ENCODE measurements around the gene HORMAD2.
A peak's percentile ranks its signal among the peaks of the same experiment; 100 is the strongest.

The HORMAD2 gene

DNA sequence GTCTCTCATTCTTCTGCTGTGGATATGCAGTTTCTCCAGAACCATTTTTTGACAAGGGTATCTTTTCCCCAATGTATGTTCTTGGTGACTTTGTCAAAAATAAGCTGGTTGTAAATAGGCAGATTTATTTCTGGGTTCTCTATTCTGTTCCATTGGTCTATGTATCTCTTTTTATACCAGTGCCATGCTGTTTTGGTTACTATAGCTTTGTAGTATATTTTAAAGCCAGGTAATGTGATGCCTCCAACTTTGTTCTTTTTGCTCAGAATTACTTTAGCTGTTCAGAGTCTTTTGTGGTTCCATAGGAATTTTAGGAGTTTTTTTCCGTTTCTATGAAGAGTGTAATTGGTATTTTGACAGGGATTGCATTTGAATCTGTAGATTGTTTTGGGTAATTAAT lies 12.4 kb downstream of the HORMAD2 start:
- in situ Hi-C loops (cut with MboI; ENCODE audit: low pct_unique_long_range_greater_than_20kb, low sequenced_read_pairs), result no loop called here
- DNase-seq, result no peak

DNA sequence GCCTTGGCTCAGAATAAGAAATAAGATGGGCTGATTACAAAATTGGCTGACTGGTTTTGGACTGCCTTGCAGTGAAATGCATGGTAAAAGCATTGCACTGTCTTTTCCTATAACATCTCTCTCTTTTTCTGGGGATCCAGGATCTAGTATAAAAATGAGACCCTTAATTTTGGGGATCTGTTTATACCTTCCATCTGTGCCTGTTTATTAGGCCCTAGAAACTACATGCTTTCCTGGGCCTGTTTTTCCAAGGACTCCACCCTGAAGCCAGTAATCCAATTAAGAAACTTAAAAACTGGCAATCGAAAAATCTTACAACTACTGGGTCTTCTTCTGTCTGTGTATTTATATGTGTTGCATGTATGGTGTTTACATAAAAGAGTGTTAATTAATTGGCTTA lies 14.5 kb downstream of the HORMAD2 start:
- DNase-seq, result no peak
- in situ Hi-C loops (cut with MboI; ENCODE audit: low pct_unique_long_range_greater_than_20kb, low sequenced_read_pairs), result no loop called here

GRCh38 chr22:30097861-30098260 lies 17.6 kb downstream of the HORMAD2 start:
- DNase-seq, result no peak
- in situ Hi-C loops (cut with MboI; ENCODE audit: low pct_unique_long_range_greater_than_20kb, low sequenced_read_pairs), result no loop called here

DNA sequence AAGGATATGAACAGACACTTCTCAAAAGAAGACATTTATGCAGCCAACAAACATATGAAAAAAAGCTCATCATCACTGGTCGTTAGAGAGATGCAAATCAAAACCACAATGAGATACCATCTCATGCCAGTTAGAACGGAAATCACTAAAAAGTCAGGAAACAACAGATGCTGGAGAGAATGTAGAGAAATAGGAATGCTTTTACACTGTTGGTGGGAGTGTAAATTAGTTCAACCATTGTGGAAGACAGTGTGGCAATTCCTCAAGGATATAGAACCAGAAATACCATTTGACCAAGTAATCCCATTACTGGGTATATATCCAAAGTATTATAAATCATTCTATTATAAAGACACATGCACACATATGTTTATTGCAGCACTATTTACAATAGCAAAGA lies 20.5 kb downstream of the HORMAD2 start:
- in situ Hi-C loops (cut with MboI; ENCODE audit: low pct_unique_long_range_greater_than_20kb, low sequenced_read_pairs), result loop anchor here (25.0 kb wide), 1 partner anchor 287 kb away; the partner anchor contains the start of genes RNF215 and SEC14L2
- DNase-seq, result peak; percentile 32

- peak; percentile 31 for DNase-seq
- in situ Hi-C loops (cut with MboI; ENCODE audit: low pct_unique_long_range_greater_than_20kb, low sequenced_read_pairs), result loop anchor here (25.0 kb wide), 1 partner anchor 283 kb away; the partner anchor contains the start of genes RNF215 and SEC14L2
Measured at GRCh38 chr22:30104501-30105156, 24.4 kb downstream of the HORMAD2 start.

DNA sequence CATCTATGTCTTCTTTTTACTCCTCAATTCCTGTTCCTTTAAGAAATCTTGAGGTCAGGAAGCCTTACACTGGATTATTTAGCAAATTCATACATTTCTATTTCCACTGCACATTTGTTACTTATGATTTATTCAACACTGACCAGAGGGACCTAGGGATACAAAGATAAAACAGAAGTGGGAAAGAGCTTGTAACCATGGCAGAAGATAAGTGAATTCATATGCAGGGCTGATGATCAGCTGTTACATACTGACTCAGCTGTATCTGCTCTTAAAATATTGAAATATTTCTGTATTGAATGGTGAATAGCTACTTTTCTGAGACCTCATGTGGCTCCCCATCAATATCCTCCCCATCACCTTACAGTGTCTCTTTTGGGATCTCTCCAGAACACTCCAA lies 25.2 kb downstream of the HORMAD2 start:
- no peak for DNase-seq
- in situ Hi-C loops (cut with MboI; ENCODE audit: low pct_unique_long_range_greater_than_20kb, low sequenced_read_pairs), result loop anchor here (25.0 kb wide), 1 partner anchor 282 kb away; the partner anchor contains the start of genes RNF215 and SEC14L2

DNA sequence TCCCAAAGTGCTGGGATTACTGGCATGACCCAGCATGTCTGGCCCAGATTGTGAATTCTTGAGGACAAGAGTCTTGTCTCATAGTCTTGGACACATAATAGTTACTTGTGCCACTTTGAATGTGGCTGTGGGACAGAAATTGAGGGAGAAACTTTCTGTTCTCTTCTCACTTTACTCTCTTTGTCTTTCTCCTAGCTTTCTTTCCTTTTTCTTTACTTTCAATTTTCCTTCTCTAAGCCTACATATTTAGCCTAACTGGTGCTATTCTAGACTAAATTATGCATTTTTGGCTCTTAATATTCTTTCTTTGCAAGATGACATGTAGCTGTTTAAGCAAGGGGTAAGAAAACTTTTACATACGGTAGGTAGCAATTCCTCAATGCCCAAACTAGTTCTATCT lies 33.2 kb downstream of the HORMAD2 start:
- in situ Hi-C loops (cut with MboI; ENCODE audit: low pct_unique_long_range_greater_than_20kb, low sequenced_read_pairs), result loop anchor here (25.0 kb wide), 1 partner anchor 274 kb away; the partner anchor contains the start of genes RNF215 and SEC14L2
- no peak for DNase-seq

DNA sequence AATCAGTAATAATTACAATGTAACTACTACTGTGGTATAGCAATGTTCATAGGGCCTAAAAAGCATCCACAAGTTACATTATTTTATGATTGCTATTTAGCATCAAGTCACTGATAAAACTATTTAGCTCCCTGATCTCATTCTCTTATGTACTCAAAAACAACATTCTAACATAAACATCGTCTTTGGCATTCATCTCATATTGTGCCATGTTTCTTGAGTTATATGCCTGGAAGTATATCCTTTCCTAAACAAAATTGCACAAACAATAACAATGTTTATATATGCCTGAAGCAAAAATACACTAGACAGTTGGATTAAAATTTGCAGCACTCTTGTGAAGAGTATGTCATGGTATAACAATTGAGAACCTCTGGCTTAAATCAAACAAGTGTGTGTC lies 34.1 kb downstream of the HORMAD2 start:
- in situ Hi-C loops (cut with MboI; ENCODE audit: low pct_unique_long_range_greater_than_20kb, low sequenced_read_pairs), result loop anchor here (25.0 kb wide), 1 partner anchor 273 kb away; the partner anchor contains the start of genes RNF215 and SEC14L2
- DNase-seq, result no peak

- in situ Hi-C loops (cut with MboI; ENCODE audit: low pct_unique_long_range_greater_than_20kb, low sequenced_read_pairs), result loop anchor here (25.0 kb wide), 1 partner anchor 272 kb away; the partner anchor contains the start of genes RNF215 and SEC14L2
- no peak for DNase-seq
Measured at GRCh38 chr22:30115705-30116104, 35.4 kb downstream of the HORMAD2 start.

DNA sequence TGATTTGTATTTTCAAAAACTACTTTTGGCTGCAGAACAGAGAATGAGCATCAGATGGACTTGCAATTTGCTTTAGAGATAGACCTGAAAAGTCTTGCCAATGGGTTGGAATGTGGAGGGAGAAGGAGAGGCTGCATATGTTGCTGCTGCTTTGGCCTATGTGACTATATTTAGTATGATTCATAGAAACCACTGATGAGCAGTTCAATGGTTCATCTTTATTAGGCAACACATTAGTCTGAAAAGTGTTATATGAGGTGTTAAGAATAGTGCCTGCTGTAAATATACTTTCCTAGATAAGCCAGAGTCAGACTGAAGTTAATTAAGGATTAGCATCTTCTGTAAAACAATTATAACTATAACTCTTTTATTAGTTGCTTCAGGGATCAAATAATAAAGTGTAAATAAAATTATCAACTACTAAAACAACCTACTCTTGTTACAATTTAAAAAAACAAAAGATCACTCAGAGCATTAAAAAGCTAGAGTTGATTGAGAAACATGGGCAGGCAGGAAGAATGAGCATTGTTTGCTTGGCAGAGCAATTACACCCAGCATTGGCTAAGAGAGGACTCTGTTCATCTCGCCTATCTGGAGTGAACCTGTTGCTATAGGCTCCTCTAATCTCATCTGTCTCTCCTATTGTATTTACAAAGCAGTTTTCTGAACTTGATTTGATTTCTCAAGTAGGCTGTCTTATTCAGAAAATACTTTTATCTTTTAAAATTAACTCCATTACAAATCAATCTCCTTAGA lies 36.3 kb downstream of the HORMAD2 start:
- no peak for DNase-seq
- in situ Hi-C loops (cut with MboI; ENCODE audit: low pct_unique_long_range_greater_than_20kb, low sequenced_read_pairs), result loop anchor here (25.0 kb wide), 1 partner anchor 271 kb away; the partner anchor contains the start of genes RNF215 and SEC14L2

GRCh38 chr22:30117256-30117655 lies 37.0 kb downstream of the HORMAD2 start:
- in situ Hi-C loops (cut with MboI; ENCODE audit: low pct_unique_long_range_greater_than_20kb, low sequenced_read_pairs), result loop anchor here (25.0 kb wide), 1 partner anchor 270 kb away; the partner anchor contains the start of genes RNF215 and SEC14L2
- DNase-seq, result no peak

GRCh38 chr22:30118291-30118690 lies 38.0 kb downstream of the HORMAD2 start:
- in situ Hi-C loops (cut with MboI; ENCODE audit: low pct_unique_long_range_greater_than_20kb, low sequenced_read_pairs), result loop anchor here (25.0 kb wide), 1 partner anchor 269 kb away; the partner anchor contains the start of genes RNF215 and SEC14L2
- DNase-seq, result no peak

DNA sequence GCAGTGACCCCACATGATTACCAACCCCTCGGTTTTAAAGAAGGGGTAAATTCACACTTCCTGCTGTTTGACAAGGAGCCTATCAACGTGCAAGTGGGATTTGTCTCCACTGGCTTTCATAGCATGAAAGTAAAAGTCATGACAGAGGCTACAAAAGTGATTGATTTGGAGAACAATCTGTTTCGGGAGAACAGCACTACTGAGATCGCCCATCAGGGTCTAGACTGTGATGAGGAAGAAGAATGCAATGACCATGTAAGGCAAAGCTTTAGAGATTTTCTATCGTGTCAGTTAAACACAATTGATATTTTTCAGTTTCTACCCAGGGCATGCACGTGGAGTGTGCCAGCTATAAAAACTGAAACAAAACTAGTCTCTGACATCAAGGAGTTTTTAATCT lies 41.7 kb downstream of the HORMAD2 start:
- no peak for DNase-seq
- in situ Hi-C loops (cut with MboI; ENCODE audit: low pct_unique_long_range_greater_than_20kb, low sequenced_read_pairs), result loop anchor here (25.0 kb wide), 1 partner anchor 265 kb away; the partner anchor contains the start of genes RNF215 and SEC14L2

- in situ Hi-C loops (cut with MboI; ENCODE audit: low pct_unique_long_range_greater_than_20kb, low sequenced_read_pairs), result loop anchor here (25.0 kb wide), 1 partner anchor 264 kb away; the partner anchor contains the start of genes RNF215 and SEC14L2
- no peak for DNase-seq
Measured at GRCh38 chr22:30123463-30123862, 43.2 kb downstream of the HORMAD2 start.

GRCh38 chr22:30127749-30128166 lies 47.5 kb downstream of the HORMAD2 start:
- in situ Hi-C loops (cut with MboI; ENCODE audit: low pct_unique_long_range_greater_than_20kb, low sequenced_read_pairs), result no loop called here
- DNase-seq, result peak; percentile 50

- DNase-seq, result no peak
- in situ Hi-C loops (cut with MboI; ENCODE audit: low pct_unique_long_range_greater_than_20kb, low sequenced_read_pairs), result no loop called here
Measured at GRCh38 chr22:30128511-30128910, 48.2 kb downstream of the HORMAD2 start.

DNA sequence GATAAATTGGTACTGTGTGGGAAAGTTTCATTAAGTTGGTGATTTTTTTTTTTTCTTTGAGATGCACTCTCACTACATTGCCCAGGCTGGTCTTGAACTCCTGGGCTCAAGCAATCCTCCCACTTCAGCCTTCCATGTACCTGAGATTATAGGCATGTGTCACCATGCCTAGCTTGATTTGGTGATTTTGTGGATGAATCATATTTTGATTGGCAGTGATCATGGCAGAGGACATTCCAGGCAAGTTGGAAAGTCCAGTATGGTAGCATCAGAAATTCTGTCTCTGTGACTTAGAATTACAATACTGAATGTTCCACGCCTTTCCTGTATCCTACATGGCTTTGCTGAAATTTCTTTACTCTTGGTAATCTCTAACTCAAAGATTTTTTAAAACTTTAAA lies 49.4 kb downstream of the HORMAD2 start:
- in situ Hi-C loops (cut with MboI; ENCODE audit: low pct_unique_long_range_greater_than_20kb, low sequenced_read_pairs), result no loop called here
- DNase-seq, result no peak

DNA sequence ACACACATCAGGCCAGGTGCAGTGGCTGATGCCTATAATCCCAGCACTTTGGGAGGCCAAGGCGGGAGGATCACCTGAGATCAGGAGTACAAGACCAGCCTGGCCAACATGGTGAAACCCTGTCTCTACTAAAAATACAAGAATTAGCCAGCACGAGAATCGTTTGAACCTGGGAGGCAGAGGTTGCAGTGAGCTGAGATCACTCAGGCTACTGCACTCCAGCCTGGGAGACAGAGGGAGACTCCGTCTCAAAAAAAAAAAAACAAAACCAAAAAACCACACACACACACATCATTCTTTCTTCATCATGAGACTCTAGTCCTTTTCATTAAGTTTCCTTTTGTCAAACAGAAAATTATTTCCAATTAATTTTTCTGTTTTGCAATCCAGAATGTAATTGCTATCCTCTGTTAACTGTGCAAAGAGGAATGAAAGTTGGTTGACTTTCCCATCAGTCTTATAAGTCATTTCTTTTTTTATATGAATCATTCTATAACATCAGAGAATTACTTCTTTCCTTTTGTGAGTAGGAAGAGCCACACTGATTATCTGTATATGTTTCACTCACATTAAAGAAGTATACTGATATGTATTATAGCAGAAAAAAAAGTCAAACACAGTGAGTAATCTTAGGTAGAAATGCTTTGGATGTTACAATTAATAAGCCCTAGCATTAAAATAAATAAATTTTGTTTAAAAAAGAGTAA lies 52.2 kb downstream of the HORMAD2 start:
- in situ Hi-C loops (cut with MboI; ENCODE audit: low pct_unique_long_range_greater_than_20kb, low sequenced_read_pairs), result no loop called here
- DNase-seq, result no peak

GRCh38 chr22:30140414-30140813 lies 60.1 kb downstream of the HORMAD2 start:
- no peak for DNase-seq
- in situ Hi-C loops (cut with MboI; ENCODE audit: low pct_unique_long_range_greater_than_20kb, low sequenced_read_pairs), result no loop called here
